ENCODE measurements around the gene TRPC5OS.

TRPC5OS gene

DNA sequence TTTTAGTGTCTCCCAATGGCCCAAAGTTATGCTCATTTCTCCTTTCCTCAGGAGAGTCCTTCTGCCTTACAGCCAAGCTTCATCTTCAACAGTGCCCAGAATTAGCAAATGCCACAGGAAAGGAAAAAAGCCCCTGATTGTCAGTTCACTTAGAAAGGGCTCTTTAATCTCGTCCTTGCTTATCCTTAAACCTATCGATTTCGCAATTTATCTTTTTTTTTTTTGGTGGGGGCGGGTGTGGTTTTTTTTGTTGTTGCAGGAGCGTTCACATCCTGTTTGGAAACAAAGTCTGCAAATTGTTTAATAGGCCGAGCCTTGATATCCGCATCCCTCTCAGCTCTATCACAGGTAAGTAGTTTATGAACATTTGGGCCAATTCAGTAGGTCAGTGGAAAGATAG is 20.2 kb downstream of the TRPC5OS start:
- no peak for DNase-seq (ENCODE audit: low read depth in 2 of 2)

GRCh38 chrX:111914398-111915090 is 38.6 kb downstream of the TRPC5OS start:
- DNase-seq (ENCODE audit: low read depth in 2 of 2) = no peak

DNA sequence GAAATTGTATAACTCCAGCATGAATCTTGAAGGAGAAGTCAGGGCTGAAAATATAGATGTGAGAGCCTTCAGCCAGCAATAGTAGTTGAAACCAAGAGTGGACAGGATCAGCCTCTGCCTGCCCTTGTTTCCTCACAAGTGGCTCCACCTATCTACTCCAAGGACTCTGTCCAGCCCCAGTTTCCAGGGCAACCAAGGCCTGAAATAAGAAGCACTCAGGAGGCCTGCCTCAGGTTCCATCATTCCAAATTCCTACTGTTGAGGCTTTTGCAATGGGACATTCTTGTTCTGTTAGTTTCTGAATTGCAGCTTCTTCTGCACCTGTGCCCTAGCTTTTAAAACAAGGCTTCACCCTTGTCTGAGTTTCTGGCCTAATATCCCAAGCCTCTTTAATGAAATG is 41.6 kb downstream of the TRPC5OS start:
- DNase-seq (ENCODE audit: low read depth in 2 of 2) = no peak

GRCh38 chrX:111928456-111928855 is 52.5 kb downstream of the TRPC5OS start:
- no peak for DNase-seq (ENCODE audit: low read depth in 2 of 2)

Measured in stimulated activated CD4-positive, alpha-beta T cell treated with anti-CD3 and anti-CD28 coated beads, Interleukin-15, amount 100 ng/mL, for 48 hours (primary cell).